ENCODE data around the gene DNAJC11.
A peak's percentile ranks its signal among the peaks of the same experiment; 100 is the strongest.

Gene DNAJC11

DNA sequence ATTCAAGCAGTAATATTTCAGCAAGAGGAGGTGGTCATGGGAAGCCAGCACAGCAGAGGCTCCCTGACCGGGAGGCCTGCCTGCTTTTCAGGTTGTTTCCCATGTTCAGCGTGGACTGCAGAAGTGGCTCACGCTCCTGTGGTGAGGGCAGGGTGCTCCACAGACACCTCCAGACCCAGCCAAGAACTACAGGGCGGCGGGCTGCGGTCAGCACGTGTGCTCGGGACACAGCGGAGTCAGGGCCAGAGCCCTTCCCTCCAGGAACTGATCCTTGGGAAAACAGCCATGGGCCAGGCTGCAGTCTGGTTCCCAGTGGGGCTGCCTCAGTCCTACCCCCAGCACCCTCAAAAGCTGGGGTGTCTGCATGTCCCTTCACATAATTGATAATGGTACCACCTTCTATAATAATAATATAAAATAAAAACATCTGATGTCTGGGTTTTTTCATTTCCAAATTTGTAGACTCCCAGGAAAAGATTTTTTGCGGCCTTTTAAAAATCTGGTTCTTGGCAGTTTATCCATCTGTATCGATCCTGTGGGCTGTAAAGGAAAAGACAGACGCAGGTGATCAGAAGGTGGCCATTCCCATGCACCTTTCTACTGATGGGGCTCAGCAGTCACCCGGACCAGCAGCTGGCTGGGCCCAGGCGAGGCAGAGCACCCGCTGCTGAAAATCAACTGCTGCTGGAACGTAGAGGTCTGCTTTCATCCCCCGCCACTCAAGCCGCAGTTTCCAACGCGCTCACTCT is 66.3 kb downstream of the DNAJC11 start:
- peaks cover 12% of the 10 kb centered on the region for H4K20me1 ChIP-seq (ENCODE audit: insufficient read depth, low read length)
- H3K36me3 ChIP-seq (ENCODE audit: insufficient read depth, low read length) = peaks cover 90% of the 10 kb centered on the region
- no peak overlapping the region for H3K27ac ChIP-seq (ENCODE audit: low read length)
- no peaks in the 10 kb centered on the region for H3K4me1 ChIP-seq (ENCODE audit: insufficient read depth, low read length)
- ATAC-seq (ENCODE audit: insufficient read depth, low read depth) (no peak; the same call in 2 of the 3 replicates), DNase-seq (no peak)
- no peak overlapping the region for H3K4me2 ChIP-seq (ENCODE audit: insufficient read depth, low read length)
- TF ChIP-seq EZH2 (IDR thresholded peaks at IDR 0.05; ENCODE audit: borderline replicate concordance, low read depth, low read length, severe bottlenecking) = no peak
- TF ChIP-seq, protein P1, sequence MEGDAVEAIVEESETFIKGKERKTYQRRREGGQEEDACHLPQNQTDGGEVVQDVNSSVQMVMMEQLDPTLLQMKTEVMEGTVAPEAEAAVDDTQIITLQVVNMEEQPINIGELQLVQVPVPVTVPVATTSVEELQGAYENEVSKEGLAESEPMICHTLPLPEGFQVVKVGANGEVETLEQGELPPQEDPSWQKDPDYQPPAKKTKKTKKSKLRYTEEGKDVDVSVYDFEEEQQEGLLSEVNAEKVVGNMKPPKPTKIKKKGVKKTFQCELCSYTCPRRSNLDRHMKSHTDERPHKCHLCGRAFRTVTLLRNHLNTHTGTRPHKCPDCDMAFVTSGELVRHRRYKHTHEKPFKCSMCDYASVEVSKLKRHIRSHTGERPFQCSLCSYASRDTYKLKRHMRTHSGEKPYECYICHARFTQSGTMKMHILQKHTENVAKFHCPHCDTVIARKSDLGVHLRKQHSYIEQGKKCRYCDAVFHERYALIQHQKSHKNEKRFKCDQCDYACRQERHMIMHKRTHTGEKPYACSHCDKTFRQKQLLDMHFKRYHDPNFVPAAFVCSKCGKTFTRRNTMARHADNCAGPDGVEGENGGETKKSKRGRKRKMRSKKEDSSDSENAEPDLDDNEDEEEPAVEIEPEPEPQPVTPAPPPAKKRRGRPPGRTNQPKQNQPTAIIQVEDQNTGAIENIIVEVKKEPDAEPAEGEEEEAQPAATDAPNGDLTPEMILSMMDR (IDR thresholded peaks at IDR 0.05; ENCODE audit: borderline replicate concordance, extremely low read depth, low read length, poor library complexity, severe bottlenecking) = no peak
- H3K79me2 ChIP-seq (ENCODE audit: insufficient read depth, low read length) = no peaks in the 10 kb centered on the region
- H3K27me3 ChIP-seq (ENCODE audit: insufficient read depth, low read length, poor library complexity) = no peaks in the 10 kb centered on the region
- no peak overlapping the region for H3K9ac ChIP-seq (ENCODE audit: low read depth, low read length)
- H3K4me3 ChIP-seq (ENCODE audit: low read depth in 1 of 2, low read length in 2 of 2) = no peak overlapping the region
- H2AFZ ChIP-seq (ENCODE audit: low read depth, low read length) = no peak overlapping the region
- no peaks in the 10 kb centered on the region for H3K9me3 ChIP-seq (ENCODE audit: insufficient read depth, low read length, severe bottlenecking)

DNA sequence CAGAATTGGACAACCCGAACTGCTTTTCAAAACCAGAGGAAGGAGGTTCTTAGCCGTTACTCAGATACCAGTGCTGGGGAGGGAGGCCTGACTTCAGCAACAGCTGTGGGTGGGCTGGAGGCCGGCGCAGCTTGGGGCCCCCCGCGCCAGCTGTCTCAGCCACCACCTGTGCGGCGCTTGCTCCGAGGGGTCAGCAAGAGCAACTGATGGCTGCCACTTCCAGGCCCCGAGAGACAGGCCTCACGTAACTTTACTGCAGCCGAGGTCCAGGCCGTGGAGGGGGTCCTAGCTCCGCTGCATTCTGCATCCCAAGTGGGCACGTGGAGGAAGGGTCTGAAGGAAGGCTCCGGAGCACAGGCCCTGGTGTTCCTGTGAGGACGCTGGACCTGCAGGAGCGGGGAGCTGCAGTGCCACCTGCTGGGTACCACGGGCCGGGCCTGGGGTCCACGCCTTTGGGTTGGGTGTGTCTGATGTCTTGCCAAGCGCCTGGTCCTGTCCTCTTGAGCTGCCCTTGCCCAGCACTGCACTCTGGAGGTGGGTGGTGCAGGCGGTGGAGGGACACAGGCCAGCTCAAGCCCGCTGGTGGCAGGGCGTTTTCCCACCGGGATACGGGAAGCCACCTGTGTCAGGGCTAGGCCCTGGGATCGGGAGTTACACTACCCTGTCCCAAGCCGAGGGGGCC is 67.1 kb downstream of the DNAJC11 start:
- H2AFZ ChIP-seq (ENCODE audit: low read depth, low read length) = no peak overlapping the region
- DNase-seq = peak; percentile 51
- H4K20me1 ChIP-seq (ENCODE audit: insufficient read depth, low read length) = peaks cover 19% of the 10 kb centered on the region
- no peaks in the 10 kb centered on the region for H3K27me3 ChIP-seq (ENCODE audit: insufficient read depth, low read length, poor library complexity)
- H3K4me2 ChIP-seq (ENCODE audit: insufficient read depth, low read length) = no peak overlapping the region
- H3K4me3 ChIP-seq (ENCODE audit: low read depth in 1 of 2, low read length in 2 of 2) = no peak overlapping the region
- H3K9me3 ChIP-seq (ENCODE audit: insufficient read depth, low read length, severe bottlenecking) = no peaks in the 10 kb centered on the region
- peak; percentile 60 for ATAC-seq (ENCODE audit: insufficient read depth, low read depth)
- no peak overlapping the region for H3K9ac ChIP-seq (ENCODE audit: low read depth, low read length)
- no peaks in the 10 kb centered on the region for H3K79me2 ChIP-seq (ENCODE audit: insufficient read depth, low read length)
- H3K4me1 ChIP-seq (ENCODE audit: insufficient read depth, low read length) = no peaks in the 10 kb centered on the region
- TF ChIP-seq, protein P1 (IDR thresholded peaks at IDR 0.05; ENCODE audit: borderline replicate concordance, extremely low read depth, low read length, poor library complexity, severe bottlenecking) = peak; percentile 65
- TF ChIP-seq EZH2 (IDR thresholded peaks at IDR 0.05; ENCODE audit: borderline replicate concordance, low read depth, low read length, severe bottlenecking) = no peak
- H3K36me3 ChIP-seq (ENCODE audit: insufficient read depth, low read length) = peaks cover 90% of the 10 kb centered on the region
- no peak overlapping the region for H3K27ac ChIP-seq (ENCODE audit: low read length)

DNA sequence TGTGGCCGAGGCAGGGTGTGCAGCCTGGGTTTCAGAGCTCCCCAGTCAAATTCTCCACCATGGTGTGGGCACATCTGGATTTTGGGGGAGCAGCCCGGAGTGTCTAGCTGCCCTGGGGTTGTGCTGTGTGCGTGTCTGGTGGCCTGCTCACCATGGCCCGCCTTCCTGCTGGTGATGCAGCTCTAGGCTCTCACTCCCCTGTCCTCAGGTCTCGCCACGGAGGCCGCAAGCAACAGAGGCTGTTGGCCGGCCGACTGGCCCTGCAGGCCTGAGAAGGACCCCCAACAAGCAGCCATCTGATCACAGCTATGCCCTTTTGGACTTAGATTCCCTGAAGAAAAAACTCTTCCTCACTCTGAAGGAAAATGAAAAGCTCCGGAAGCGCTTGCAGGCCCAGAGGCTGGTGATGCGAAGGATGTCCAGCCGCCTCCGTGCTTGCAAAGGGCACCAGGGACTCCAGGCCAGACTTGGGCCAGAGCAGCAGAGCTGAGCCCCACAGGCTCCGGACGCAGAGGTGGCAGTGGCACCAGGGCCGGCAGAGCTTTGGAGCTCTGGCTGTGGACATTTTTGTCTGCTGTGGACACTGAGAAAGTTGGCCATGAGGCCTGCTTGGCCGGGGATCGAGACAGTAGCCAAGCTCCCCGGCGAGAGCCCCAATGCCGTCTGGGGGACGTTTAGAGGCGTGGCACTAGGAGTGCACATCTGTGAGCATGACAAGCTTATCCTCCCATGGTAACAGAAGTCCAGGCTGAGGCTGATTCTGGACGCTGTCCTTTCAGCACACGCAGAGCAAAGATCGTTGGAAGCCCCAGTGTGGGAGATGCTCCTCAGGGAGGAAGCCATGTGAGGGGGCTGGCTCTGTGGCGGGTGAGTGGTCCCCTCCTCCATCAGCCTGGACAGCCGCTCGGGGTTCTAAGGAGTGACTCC is 68.8 kb downstream of the DNAJC11 start:
- no peaks in the 10 kb centered on the region for H3K4me1 ChIP-seq (ENCODE audit: insufficient read depth, low read length)
- H3K9me3 ChIP-seq (ENCODE audit: insufficient read depth, low read length, severe bottlenecking) = no peaks in the 10 kb centered on the region
- DNase-seq (no peak), ATAC-seq (ENCODE audit: insufficient read depth, low read depth) (no peak)
- H3K27ac ChIP-seq (ENCODE audit: low read length) = no peak overlapping the region
- H3K27me3 ChIP-seq (ENCODE audit: insufficient read depth, low read length, poor library complexity) = no peaks in the 10 kb centered on the region
- H3K4me2 ChIP-seq (ENCODE audit: insufficient read depth, low read length) = no peak overlapping the region
- H3K79me2 ChIP-seq (ENCODE audit: insufficient read depth, low read length) = peaks cover 16% of the 10 kb centered on the region; the same call in 1 of the 2 replicates
- no peak overlapping the region for H3K4me3 ChIP-seq (ENCODE audit: low read depth in 1 of 2, low read length in 2 of 2)
- H3K9ac ChIP-seq (ENCODE audit: low read depth, low read length) = no peak overlapping the region
- peaks cover 33% of the 10 kb centered on the region for H4K20me1 ChIP-seq (ENCODE audit: insufficient read depth, low read length)
- H2AFZ ChIP-seq (ENCODE audit: low read depth, low read length) = no peak overlapping the region
- no peak for TF ChIP-seq EZH2 (IDR thresholded peaks at IDR 0.05; ENCODE audit: borderline replicate concordance, low read depth, low read length, severe bottlenecking)
- TF ChIP-seq, protein P1 (IDR thresholded peaks at IDR 0.05; ENCODE audit: borderline replicate concordance, extremely low read depth, low read length, poor library complexity, severe bottlenecking) = no peak
- H3K36me3 ChIP-seq (ENCODE audit: insufficient read depth, low read length) = peaks cover 92% of the 10 kb centered on the region
